Memory B cell (primary cell): ENCODE measurements around the gene TMEM154.

Experiments
- ATAC-seq: fragments of 150-1000 bp; cut with Tn5 transposase; 2 replicates; pipeline ENCODE4 v1.10.0; 2021; ENCODE audit warnings: low read depth, mild to moderate bottlenecking, moderate library complexity
- DNase-seq, 2 donors: peaks; one replicate each; pipeline ENCODE4 v3.0.0; 2022; ENCODE audit warnings: low spot score in 2 of 2
- H3K27ac Mint-ChIP-seq: one replicate; pipeline ENCODE4 v1.8.0; 2022; ENCODE audit warnings: mild to moderate bottlenecking, moderate library complexity, mixed read lengths
- H3K27me3 Mint-ChIP-seq: one replicate; pipeline ENCODE4 v1.8.0; 2022; ENCODE audit warnings: mixed read lengths
- H3K36me3 Mint-ChIP-seq: one replicate; pipeline ENCODE4 v1.8.0; 2022; ENCODE audit warnings: mild to moderate bottlenecking, mixed read lengths
- H3K4me1 Mint-ChIP-seq: one replicate; pipeline ENCODE4 v1.8.0; 2022; ENCODE audit warnings: mixed read lengths
- H3K4me3 Mint-ChIP-seq: one replicate; pipeline ENCODE4 v1.8.0; 2022; ENCODE audit warnings: mild to moderate bottlenecking, moderate library complexity, mixed read lengths
- H3K9me3 Mint-ChIP-seq: one replicate; pipeline ENCODE4 v1.8.0; 2022; ENCODE audit warnings: mixed read lengths

Gene TMEM154

GRCh38 chr4:152679414-152680281 lies at the start of gene TMEM154:
TMEM154 (minus strand) TSS chr4:152679997; CDS start chr4:152679933, 64 bp downstream.
- H3K27ac Mint-ChIP-seq = peak within 1 kb of the TSS; percentile 96
- peak; percentile 61 to 67 for DNase-seq
- peaks cover 57% of the 10 kb centered on the region for H3K4me1 Mint-ChIP-seq
- no peaks in the 10 kb centered on the region for H3K9me3 Mint-ChIP-seq
- H3K4me3 Mint-ChIP-seq = peak within 1 kb of the TSS; percentile 94
- ATAC-seq = peak; percentile 86
- no peaks in the 10 kb centered on the region for H3K27me3 Mint-ChIP-seq
- H3K36me3 Mint-ChIP-seq = peaks cover 4% of the 10 kb centered on the region

DNA sequence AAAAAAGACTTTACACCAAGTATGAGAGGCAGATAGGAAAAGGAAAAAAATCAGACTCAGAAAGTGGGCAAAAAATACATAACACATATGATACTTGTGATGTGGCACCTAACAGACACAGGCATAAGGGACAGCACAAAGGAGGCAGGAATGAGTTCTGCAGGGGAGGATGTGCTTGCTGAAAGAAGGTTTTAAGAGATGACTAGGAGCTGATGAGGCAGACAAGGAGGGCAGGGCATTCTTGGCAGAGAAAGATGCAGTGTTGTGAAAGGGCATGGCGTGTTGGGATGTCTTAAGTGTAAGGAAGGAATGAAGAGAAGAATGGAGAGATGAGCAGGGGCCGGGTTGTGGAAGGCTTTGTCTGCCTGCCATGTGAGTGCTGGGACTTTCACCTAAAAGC lies 49.7 kb upstream of the TMEM154 start:
- no peaks in the 10 kb centered on the region for H3K27me3 Mint-ChIP-seq
- H3K9me3 Mint-ChIP-seq = no peaks in the 10 kb centered on the region
- H3K4me1 Mint-ChIP-seq = peaks cover 18% of the 10 kb centered on the region
- H3K36me3 Mint-ChIP-seq = no peaks in the 10 kb centered on the region
- DNase-seq (no peak), ATAC-seq (no peak)
- no peak overlapping the region for H3K4me3 Mint-ChIP-seq
- no peak overlapping the region for H3K27ac Mint-ChIP-seq

DNA sequence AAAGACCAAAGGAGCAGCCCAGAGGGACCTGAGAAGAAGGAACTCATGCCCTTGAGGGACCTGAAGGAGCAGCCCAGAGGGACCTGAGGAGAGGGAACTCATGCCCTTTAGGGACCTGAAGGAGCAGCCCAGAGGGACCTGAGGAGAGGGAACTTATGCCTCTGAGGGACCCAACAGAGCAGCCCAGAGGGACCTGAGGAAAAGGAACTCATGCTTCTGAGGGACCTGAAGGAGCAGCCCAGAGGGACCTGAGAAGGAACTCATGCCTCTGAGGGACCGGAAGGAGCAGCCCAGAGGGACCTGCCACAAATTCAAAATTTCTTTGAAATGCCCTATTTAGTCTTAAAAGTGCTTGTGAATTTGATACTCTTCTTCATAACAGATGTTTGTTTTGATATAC lies 48.5 kb upstream of the TMEM154 start:
- Mint-ChIP-seq H3K27me3 (no peaks in the 10 kb centered on the region), H3K9me3 (no peaks in the 10 kb centered on the region), H3K4me3 (no peak overlapping the region), H3K4me1 (peaks cover 10% of the 10 kb centered on the region), H3K27ac (no peak overlapping the region), H3K36me3 (no peaks in the 10 kb centered on the region)
- ATAC-seq = no peak
- no peak for DNase-seq

DNA sequence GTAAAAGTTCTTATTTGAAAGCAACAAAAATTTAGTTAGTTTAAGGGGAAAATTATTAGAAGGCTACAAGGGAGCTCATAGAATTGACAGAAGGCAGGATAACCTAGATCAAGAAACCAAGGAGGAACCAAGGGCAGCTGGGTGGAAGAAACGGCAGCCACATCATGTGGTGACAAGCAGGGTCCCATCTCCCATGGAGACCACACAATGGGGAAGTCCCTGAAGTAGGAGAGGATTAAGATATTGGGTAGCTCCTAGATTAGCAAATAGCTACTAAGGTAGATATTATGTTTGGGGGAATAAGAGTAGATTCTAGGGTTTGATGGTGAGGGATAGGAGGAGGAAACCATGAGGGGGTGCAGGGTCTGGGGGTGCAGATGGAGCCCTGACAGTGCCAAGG lies 48.0 kb upstream of the TMEM154 start:
- peaks cover 2% of the 10 kb centered on the region for H3K27me3 Mint-ChIP-seq
- H3K27ac Mint-ChIP-seq = peak overlapping the region; percentile 3
- peaks cover 10% of the 10 kb centered on the region for H3K4me1 Mint-ChIP-seq
- no peak for DNase-seq
- peaks cover 3% of the 10 kb centered on the region for H3K36me3 Mint-ChIP-seq
- peak; percentile 31 for ATAC-seq
- peaks cover 3% of the 10 kb centered on the region for H3K9me3 Mint-ChIP-seq
- no peak overlapping the region for H3K4me3 Mint-ChIP-seq

GRCh38 chr4:152724494-152724893 lies 44.7 kb upstream of the TMEM154 start:
- Mint-ChIP-seq H3K9me3 (peaks cover 3% of the 10 kb centered on the region), H3K36me3 (peaks cover 3% of the 10 kb centered on the region), H3K4me1 (peaks cover 10% of the 10 kb centered on the region), H3K4me3 (no peak overlapping the region), H3K27ac (no peak overlapping the region), H3K27me3 (peaks cover 2% of the 10 kb centered on the region)
- ATAC-seq (no peak), DNase-seq (no peak)

GRCh38 chr4:152723236-152723635 lies 43.4 kb upstream of the TMEM154 start:
- ATAC-seq = no peak
- H3K27me3 Mint-ChIP-seq = peaks cover 2% of the 10 kb centered on the region
- peaks cover 3% of the 10 kb centered on the region for H3K9me3 Mint-ChIP-seq

GRCh38 chr4:152719801-152720556 lies 40.2 kb upstream of the TMEM154 start:
- H3K4me1 Mint-ChIP-seq = peaks cover 5% of the 10 kb centered on the region
- no peak overlapping the region for H3K27ac Mint-ChIP-seq
- DNase-seq (no peak), ATAC-seq (no peak)
- no peak overlapping the region for H3K4me3 Mint-ChIP-seq
- peaks cover 2% of the 10 kb centered on the region for H3K27me3 Mint-ChIP-seq
- peaks cover 3% of the 10 kb centered on the region for H3K36me3 Mint-ChIP-seq
- peaks cover 5% of the 10 kb centered on the region for H3K9me3 Mint-ChIP-seq

More at GRCh38 chr4:152723236-152723635, 43.4 kb upstream of the TMEM154 start:
- Mint-ChIP-seq H3K36me3 (peaks cover 3% of the 10 kb centered on the region), H3K4me1 (peaks cover 15% of the 10 kb centered on the region), H3K27ac (no peak overlapping the region), H3K4me3 (no peak overlapping the region)
- DNase-seq = no peak

- Mint-ChIP-seq H3K4me1 (peaks cover 9% of the 10 kb centered on the region), H3K27me3 (peaks cover 2% of the 10 kb centered on the region), H3K36me3 (peaks cover 3% of the 10 kb centered on the region), H3K9me3 (peaks cover 5% of the 10 kb centered on the region), H3K4me3 (no peak overlapping the region), H3K27ac (no peak overlapping the region)
- DNase-seq = no peak
- no peak for ATAC-seq
Measured at GRCh38 chr4:152719291-152719690, 39.5 kb upstream of the TMEM154 start.

GRCh38 chr4:152715076-152715475 lies 35.3 kb upstream of the TMEM154 start:
- Mint-ChIP-seq H3K27me3 (no peaks in the 10 kb centered on the region), H3K27ac (no peak overlapping the region), H3K9me3 (peaks cover 2% of the 10 kb centered on the region), H3K4me1 (peaks cover 12% of the 10 kb centered on the region), H3K36me3 (no peaks in the 10 kb centered on the region), H3K4me3 (no peak overlapping the region)
- DNase-seq (no peak), ATAC-seq (no peak)

DNA sequence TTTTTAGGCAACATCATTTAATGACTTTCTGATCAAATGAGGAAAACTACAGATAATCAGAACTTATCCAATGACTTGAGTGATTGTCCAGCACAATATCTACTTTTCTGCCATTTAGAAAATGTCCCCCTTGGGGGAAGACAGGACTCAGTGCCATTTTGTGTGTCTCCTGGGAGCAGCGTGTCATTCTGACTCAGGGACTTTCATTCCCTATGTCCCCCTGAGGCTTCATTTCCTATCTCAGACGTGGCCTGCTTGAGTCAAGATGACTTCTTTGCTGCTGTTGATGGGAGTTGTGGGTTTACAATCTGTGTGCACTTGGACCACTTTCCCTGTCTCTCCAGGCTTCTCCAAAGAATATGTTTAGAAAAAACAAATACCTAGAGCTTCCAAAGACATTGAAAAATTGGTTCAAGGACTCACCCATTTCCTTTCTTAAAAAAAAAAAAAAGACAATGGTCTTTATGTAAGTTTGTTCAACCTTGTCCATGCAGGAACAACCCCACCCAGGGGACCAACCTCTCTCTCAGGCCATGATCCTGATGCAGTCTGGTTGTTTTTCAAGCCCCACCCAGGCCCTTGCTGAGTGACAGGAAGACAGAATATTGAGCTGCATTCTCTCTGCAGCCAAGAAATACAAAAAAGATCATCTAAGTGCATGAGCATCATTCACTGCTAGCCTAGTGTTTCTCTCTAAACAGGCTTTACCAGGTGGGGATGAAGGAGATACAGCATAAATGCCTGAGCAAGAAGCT lies 34.3 kb upstream of the TMEM154 start:
- Mint-ChIP-seq H3K9me3 (peaks cover 2% of the 10 kb centered on the region), H3K27me3 (no peaks in the 10 kb centered on the region), H3K27ac (no peak overlapping the region), H3K4me3 (no peak overlapping the region), H3K36me3 (no peaks in the 10 kb centered on the region), H3K4me1 (peaks cover 9% of the 10 kb centered on the region)
- ATAC-seq (no peak), DNase-seq (no peak)

DNA sequence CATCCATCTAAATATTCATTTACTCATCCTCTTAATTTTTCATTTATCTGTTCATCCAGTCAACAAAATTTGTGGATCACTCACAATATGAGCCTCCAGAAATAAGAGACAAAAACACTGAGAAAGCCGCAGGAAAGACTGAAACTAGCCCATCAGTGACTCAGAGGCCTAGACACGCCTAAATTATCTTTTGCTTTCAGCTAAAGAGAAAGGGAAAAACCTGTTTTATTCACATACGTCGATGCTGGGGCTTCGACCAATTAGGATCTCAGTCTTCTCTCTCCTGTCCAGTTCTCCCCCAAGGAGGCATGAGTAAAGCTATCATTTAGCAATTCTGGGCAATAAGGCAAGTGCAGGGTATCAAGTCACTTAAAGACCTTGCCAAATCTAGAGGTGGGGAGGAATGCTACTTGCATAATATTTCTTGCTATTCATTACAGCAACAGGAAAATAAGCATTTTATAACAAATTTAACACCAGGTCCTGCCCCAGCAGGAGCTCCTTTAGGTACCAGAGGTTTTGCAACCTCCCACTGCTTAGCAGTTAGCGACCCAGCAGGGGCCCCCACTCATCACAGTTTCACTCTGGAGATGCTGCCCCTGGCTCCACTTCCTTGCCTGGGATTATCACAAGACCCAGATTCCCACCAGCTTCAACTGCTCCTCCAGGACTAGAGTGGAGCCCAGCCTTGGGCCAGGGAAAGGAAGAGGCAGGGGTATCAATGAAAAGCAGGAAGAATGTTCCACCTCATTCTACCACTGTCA lies 30.1 kb upstream of the TMEM154 start:
- no peak for DNase-seq
- H3K4me3 Mint-ChIP-seq = no peak overlapping the region
- peak; percentile 45 for ATAC-seq
- H3K9me3 Mint-ChIP-seq = peaks cover 2% of the 10 kb centered on the region
- H3K27me3 Mint-ChIP-seq = no peaks in the 10 kb centered on the region
- H3K4me1 Mint-ChIP-seq = peaks cover 21% of the 10 kb centered on the region
- H3K27ac Mint-ChIP-seq = no peak overlapping the region
- H3K36me3 Mint-ChIP-seq = peaks cover 3% of the 10 kb centered on the region

DNA sequence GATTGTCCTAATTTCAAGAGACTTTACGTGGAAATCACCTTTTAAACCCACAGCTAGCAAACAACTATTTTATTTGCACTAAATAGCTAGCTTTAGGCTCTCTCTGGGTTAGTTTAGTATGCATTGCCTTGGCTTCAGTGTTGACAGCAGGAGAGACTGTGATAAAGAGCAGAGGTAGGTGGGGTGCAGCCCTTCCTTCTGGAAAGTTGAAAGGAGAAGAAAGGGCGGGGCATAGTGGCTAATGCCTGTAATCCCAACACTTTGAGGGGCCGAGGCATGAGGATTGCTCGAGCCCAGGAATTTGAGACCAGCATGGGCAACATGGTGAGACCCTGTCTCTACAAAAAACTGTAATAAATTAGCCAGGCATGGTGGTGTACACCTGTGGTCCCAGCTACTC lies 29.0 kb upstream of the TMEM154 start:
- ATAC-seq (no peak), DNase-seq (no peak)
- no peaks in the 10 kb centered on the region for H3K27me3 Mint-ChIP-seq
- H3K9me3 Mint-ChIP-seq = peaks cover 5% of the 10 kb centered on the region
- no peak overlapping the region for H3K27ac Mint-ChIP-seq
- H3K36me3 Mint-ChIP-seq = peaks cover 6% of the 10 kb centered on the region
- H3K4me1 Mint-ChIP-seq = peaks cover 21% of the 10 kb centered on the region
- no peak overlapping the region for H3K4me3 Mint-ChIP-seq

DNA sequence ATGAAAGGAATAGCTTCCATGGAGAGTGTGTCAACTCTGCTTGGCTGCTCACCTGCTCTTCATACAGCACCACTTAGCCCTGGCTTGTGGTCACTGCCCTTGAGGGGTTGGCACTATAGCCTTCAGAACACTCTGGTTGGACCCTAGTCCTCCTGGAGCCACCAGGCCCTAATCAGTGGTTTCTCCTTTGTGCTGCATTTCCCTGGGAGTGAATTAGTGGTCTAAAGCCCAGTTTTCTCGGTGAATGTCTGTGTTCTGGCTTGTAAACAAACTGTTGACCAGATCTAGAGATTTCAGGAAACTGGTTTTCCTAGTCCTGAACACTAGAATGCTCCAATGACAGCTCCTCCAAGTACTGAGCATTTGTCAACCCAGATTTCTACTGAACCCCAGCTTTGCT lies 28.6 kb upstream of the TMEM154 start:
- H3K27ac Mint-ChIP-seq = no peak overlapping the region
- DNase-seq (no peak), ATAC-seq (no peak)
- H3K36me3 Mint-ChIP-seq = peaks cover 6% of the 10 kb centered on the region
- no peak overlapping the region for H3K4me3 Mint-ChIP-seq
- H3K27me3 Mint-ChIP-seq = no peaks in the 10 kb centered on the region
- peaks cover 21% of the 10 kb centered on the region for H3K4me1 Mint-ChIP-seq
- H3K9me3 Mint-ChIP-seq = peaks cover 5% of the 10 kb centered on the region
